ENCODE results near the gene SDK1. TPM values are rescaled to one million over a fixed set of nuclear protein-coding genes. Genes with fewer than 3 reads are reported as not detected.

The SDK1 gene
- total RNA-seq, 1 donor from 2014 or later = 225 TPM

DNA sequence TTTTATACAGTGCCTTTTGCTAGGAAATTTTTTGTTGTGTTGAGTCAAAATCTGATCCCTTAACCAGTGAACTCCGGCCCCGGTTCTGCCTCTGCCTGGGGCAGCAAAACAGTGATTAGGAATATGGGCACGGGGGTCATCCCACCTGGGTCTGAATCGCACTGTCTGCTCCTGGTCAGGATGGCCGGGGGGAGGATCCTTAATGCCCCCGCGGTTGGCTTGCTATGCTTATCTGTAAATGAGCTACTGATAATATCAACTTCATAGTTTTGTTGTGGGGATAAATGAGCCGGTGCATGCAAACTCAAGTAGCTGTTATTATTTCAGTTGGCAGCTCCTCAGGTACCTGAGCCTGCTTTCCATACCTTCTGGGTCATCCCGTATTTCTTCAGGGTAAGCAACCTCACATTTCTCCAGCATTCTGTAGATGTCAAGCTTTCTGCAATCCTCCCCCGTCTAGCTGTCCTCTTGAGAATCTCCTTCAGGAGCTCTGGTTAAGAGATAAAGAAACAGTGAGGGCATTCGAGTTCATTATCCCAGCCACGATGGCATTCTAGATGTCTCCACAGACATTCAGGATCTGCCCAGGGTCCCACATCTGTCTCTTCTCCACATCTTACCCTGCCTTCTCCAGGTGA lies 592.2 kb downstream of the SDK1 start:
- no peak for DNase-seq
- H3K27ac Mint-ChIP-seq (ENCODE audit: unreplicated experiment) = peak overlapping the region; percentile 15

DNA sequence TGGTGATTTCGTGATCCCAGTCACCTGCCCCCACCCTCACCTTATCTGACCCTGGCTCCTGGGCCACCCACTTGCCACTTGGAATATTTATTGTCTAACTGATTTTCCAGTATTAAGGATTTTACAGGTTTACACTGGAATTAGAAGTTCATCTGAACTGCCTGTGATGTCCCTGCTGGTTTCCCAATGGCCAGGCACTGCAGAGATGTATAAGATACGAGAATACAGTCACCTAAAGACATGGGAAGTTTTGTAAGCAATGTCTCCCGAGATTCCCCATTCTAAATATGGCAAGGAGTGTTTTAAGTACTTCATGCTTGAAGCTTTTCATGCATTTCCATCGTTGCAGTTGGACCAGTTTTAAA lies 592.7 kb downstream of the SDK1 start:
- Mint-ChIP-seq H3K27me3 (ENCODE audit: unreplicated experiment) (peaks cover 6% of the 10 kb centered on the region), H3K4me3 (ENCODE audit: unreplicated experiment) (no peak overlapping the region), H3K9me3 (ENCODE audit: unreplicated experiment) (peaks cover 21% of the 10 kb centered on the region), H3K4me1 (ENCODE audit: low read depth, unreplicated experiment) (peaks cover 32% of the 10 kb centered on the region), H3K36me3 (ENCODE audit: unreplicated experiment) (peaks cover 5% of the 10 kb centered on the region), H3K27ac (ENCODE audit: unreplicated experiment) (peak overlapping the region; percentile 15)
- DNase-seq = no peak
- TF ChIP-seq, protein P1, sequence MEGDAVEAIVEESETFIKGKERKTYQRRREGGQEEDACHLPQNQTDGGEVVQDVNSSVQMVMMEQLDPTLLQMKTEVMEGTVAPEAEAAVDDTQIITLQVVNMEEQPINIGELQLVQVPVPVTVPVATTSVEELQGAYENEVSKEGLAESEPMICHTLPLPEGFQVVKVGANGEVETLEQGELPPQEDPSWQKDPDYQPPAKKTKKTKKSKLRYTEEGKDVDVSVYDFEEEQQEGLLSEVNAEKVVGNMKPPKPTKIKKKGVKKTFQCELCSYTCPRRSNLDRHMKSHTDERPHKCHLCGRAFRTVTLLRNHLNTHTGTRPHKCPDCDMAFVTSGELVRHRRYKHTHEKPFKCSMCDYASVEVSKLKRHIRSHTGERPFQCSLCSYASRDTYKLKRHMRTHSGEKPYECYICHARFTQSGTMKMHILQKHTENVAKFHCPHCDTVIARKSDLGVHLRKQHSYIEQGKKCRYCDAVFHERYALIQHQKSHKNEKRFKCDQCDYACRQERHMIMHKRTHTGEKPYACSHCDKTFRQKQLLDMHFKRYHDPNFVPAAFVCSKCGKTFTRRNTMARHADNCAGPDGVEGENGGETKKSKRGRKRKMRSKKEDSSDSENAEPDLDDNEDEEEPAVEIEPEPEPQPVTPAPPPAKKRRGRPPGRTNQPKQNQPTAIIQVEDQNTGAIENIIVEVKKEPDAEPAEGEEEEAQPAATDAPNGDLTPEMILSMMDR (IDR thresholded peaks at IDR 0.05; ENCODE audit: partially characterized antibody, unreplicated experiment) = no peak

More for the DNA sequence above, 592.2 kb downstream of the SDK1 start:
- no peak overlapping the region for H3K4me3 Mint-ChIP-seq (ENCODE audit: unreplicated experiment)
- H3K36me3 Mint-ChIP-seq (ENCODE audit: unreplicated experiment) = peaks cover 5% of the 10 kb centered on the region
- H3K27me3 Mint-ChIP-seq (ENCODE audit: unreplicated experiment) = peaks cover 6% of the 10 kb centered on the region
- H3K4me1 Mint-ChIP-seq (ENCODE audit: low read depth, unreplicated experiment) = peaks cover 35% of the 10 kb centered on the region
- peaks cover 21% of the 10 kb centered on the region for H3K9me3 Mint-ChIP-seq (ENCODE audit: unreplicated experiment)
- TF ChIP-seq, protein P1 (IDR thresholded peaks at IDR 0.05; ENCODE audit: partially characterized antibody, unreplicated experiment) = no peak

DNA sequence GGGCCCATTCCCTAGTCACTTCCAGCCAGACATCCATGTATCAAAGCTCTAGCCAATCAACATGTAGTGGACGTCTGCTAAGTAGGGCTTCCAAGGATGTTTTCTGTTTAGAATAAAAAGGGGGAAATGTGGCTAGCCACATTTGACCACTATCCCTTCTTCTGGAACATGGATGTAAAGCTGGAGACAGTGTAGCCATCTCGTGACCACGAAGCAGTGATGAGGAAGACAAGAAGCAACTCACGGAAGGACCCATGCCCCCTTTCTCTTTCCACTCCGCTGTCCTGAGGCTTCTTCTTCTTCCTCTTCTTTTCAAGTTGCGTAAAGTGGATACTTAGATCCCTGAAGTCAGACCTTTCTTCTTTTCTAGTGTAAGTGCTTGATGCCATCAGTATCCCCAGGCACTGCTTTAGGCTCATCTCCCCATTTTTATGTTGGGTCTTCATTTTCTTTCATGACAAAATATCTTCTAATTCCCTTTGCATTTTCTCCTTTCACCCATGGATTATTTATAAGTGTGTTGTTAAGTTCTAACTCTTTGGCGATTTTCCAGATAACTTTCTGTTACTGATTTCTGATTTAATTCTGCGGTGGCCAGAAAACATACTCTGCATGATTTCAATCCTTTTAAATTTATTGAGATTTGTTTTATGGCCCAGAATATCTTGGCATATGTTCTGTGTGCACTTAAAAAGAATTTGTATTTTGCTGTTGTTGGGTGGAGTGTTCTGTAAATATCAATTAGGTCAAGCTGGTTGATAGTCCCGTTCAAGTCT lies 594.5 kb downstream of the SDK1 start:
- Mint-ChIP-seq H3K4me1 (ENCODE audit: low read depth, unreplicated experiment) (peaks cover 32% of the 10 kb centered on the region), H3K27me3 (ENCODE audit: unreplicated experiment) (peaks cover 4% of the 10 kb centered on the region), H3K4me3 (ENCODE audit: unreplicated experiment) (no peak overlapping the region), H3K27ac (ENCODE audit: unreplicated experiment) (no peak overlapping the region), H3K9me3 (ENCODE audit: unreplicated experiment) (peaks cover 14% of the 10 kb centered on the region), H3K36me3 (ENCODE audit: unreplicated experiment) (peaks cover 5% of the 10 kb centered on the region)
- no peak for DNase-seq
- TF ChIP-seq, protein P1 (IDR thresholded peaks at IDR 0.05; ENCODE audit: partially characterized antibody, unreplicated experiment) = no peak

DNA sequence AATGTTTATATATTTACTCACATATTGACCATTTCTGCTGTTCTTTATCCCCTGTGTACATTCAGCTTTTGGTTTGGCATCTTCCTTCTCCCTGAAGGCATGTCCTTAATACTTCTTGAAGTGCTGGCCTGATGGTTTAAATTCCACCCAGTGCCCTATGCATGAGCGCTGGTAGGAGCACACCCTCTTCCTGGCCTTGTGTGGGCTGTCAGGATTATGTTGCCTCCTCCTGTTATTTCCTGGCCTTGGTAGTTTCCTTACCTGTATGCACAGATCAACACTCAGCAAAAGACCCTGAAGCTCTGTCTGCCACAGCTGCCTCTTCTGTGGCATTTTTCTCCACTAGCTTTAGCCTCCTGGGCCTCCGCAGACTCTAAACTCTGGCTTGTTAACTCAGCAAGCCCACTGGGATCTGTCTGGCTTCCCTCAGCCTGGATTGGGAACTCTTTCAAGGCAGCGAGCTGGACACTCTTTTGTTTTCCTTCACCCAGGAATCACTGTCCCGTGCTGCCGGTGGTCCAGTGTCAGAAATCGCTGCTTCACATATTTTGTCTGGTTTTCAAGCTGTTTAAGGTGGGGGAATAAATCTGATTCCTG lies 595.2 kb downstream of the SDK1 start:
- peaks cover 14% of the 10 kb centered on the region for H3K9me3 Mint-ChIP-seq (ENCODE audit: unreplicated experiment)
- peaks cover 6% of the 10 kb centered on the region for H3K27me3 Mint-ChIP-seq (ENCODE audit: unreplicated experiment)
- TF ChIP-seq, protein P1 (IDR thresholded peaks at IDR 0.05; ENCODE audit: partially characterized antibody, unreplicated experiment) = no peak
- H3K27ac Mint-ChIP-seq (ENCODE audit: unreplicated experiment) = no peak overlapping the region
- peak overlapping the region; percentile 22 for H3K4me3 Mint-ChIP-seq (ENCODE audit: unreplicated experiment)
- peaks cover 32% of the 10 kb centered on the region for H3K4me1 Mint-ChIP-seq (ENCODE audit: low read depth, unreplicated experiment)
- H3K36me3 Mint-ChIP-seq (ENCODE audit: unreplicated experiment) = peaks cover 5% of the 10 kb centered on the region
- no peak for DNase-seq
